Vein endothelial cell (primary cell): Measurements from ENCODE around the gene TBC1D26. TPM values are rescaled to one million over a fixed set of nuclear protein-coding genes. Genes with fewer than 3 reads are reported as not detected.

Experiments
- small RNA-seq: library from RNA; depleted of rRNA; stranded (forward); fragments of <200 nt; gene quantifications from one replicate; pipeline ENCODE3, GENCODE V24; 2012
- total RNA-seq: library from RNA; depleted of rRNA; stranded (reverse); fragments of >200 nt; gene quantifications from 2 replicates; pipeline ENCODE4 v1.2.3, GENCODE V29; 2012

Gene TBC1D26
- total RNA-seq: not detected in 2 replicates

GRCh38 chr17:15731900-15732299 lies at the start of gene TBC1D26:
TBC1D26 (plus strand) TSS chr17:15732283; CDS start chr17:15735349, 3,066 bp downstream.

GRCh38 chr17:15683824-15684478 lies 48.1 kb upstream of the TBC1D26 start, which contains the start of gene TRIM16:
TRIM16 (minus strand) TSS chr17:15684311; CDS start chr17:15651609, 32,702 bp downstream.

GRCh38 chr17:15699413-15699924 lies 32.6 kb upstream of the TBC1D26 start, which contains the start of gene ZNF286A:
ZNF286A (plus strand) TSS chr17:15699752; CDS start chr17:15700330, 578 bp downstream.

Small RNA genes lying within 50 kb of the gene (small RNA-seq; reads per million reads assigned to genes)
- gene AC015922.1 (not detected), gene RNA5SP436 (not detected)

Other genes starting within 250 kb of the TBC1D26 start
- 28.9 and 31.7 TPM in 2 replicates for gene TVP23C, start 168.8 kb upstream of the TBC1D26 start, total RNA-seq
- 0.98 and 1.1 TPM in 2 replicates for gene FBXW10B, start 112.6 kb upstream of the TBC1D26 start, total RNA-seq
- gene TRIM16, start 48.0 kb upstream of the TBC1D26 start, total RNA-seq: 58.1 and 72.1 TPM in 2 replicates
- 47.0 and 51.2 TPM in 2 replicates for gene ZNF286A, start 32.5 kb upstream of the TBC1D26 start, total RNA-seq
- gene ADORA2B, start 212.8 kb downstream of the TBC1D26 start, total RNA-seq: 5.5 and 7.5 TPM in 2 replicates